Natural killer cell (primary cell): ENCODE results near the gene MFAP4. TPM values are rescaled to one million over a fixed set of nuclear protein-coding genes. Genes with fewer than 3 reads are reported as not detected.

Experiments
- ATAC-seq, 3 donors: fragments of 150-1000 bp in 2 of 3; fragments of 200-7000 bp in 1 of 3; cut with Tn5 transposase; 1 replicate in 1 of 3; 2 replicates in 2 of 3; pipeline ENCODE4 v1.10.0; 2021; ENCODE audit warnings: mild to moderate bottlenecking in 2 of 3, moderate library complexity in 2 of 3
- DNase-seq, 2 donors: peaks; one replicate each; pipeline versions ENCODE4 v3.0.0 to v3.0.0-alpha.2; 2013 to 2021; ENCODE audit warnings: mixed read lengths in 1 of 2
- H3K27ac ChIP-seq: one replicate; pipeline ENCODE4 v1.5.1; 2013; ENCODE audit warnings: mild to moderate bottlenecking, low read length
- H3K27me3 ChIP-seq: one replicate; pipeline ENCODE4 v1.6.1; 2013; ENCODE audit warnings: low read length; ENCODE audit not compliant: control insufficient read depth, insufficient read depth
- H3K36me3 ChIP-seq: one replicate; pipeline ENCODE4 v1.6.1; 2013; ENCODE audit warnings: low read length; ENCODE audit not compliant: control insufficient read depth, insufficient read depth
- H3K4me1 ChIP-seq: one replicate; pipeline ENCODE4 v1.6.1; 2013; ENCODE audit warnings: low read length; ENCODE audit not compliant: control insufficient read depth, insufficient read depth
- H3K4me3 ChIP-seq: one replicate; pipeline ENCODE4 v1.5.1; 2013; ENCODE audit warnings: low read length
- H3K9me3 ChIP-seq: one replicate; pipeline ENCODE4 v1.6.1; 2013; ENCODE audit warnings: low read length; ENCODE audit not compliant: control insufficient read depth, insufficient read depth
- H3K27ac Mint-ChIP-seq, 2 donors: one replicate each; pipeline ENCODE4 v1.8.0; 2022; ENCODE audit warnings: mild to moderate bottlenecking in 2 of 2, mixed read lengths in 2 of 2, moderate library complexity in 1 of 2
- H3K27me3 Mint-ChIP-seq, 2 donors: one replicate each; pipeline ENCODE4 v1.8.0; 2022; ENCODE audit warnings: low read depth in 2 of 2, mixed read lengths in 2 of 2
- H3K36me3 Mint-ChIP-seq: one replicate; pipeline ENCODE4 v1.8.0; 2022; ENCODE audit warnings: mixed read lengths
- H3K4me1 Mint-ChIP-seq, 2 donors: one replicate each; pipeline ENCODE4 v1.8.0; 2022; ENCODE audit warnings: mixed read lengths in 2 of 2
- H3K4me3 Mint-ChIP-seq: one replicate; pipeline ENCODE4 v1.8.0; 2022; ENCODE audit warnings: mild to moderate bottlenecking, moderate library complexity, mixed read lengths
- H3K9me3 Mint-ChIP-seq, 2 donors: one replicate each; pipeline ENCODE4 v1.8.0; 2022; ENCODE audit warnings: mixed read lengths in 2 of 2
- WGBS: methylation state at CpG from one replicate; pipeline ENCODE4 v1.1.7; 2013; ENCODE audit warnings: missing lambda C conversion rate; ENCODE audit not compliant: insufficient coverage; 5-methylcytosine and 5-hydroxymethylcytosine counted together
- intact Hi-C: fragments of 100-400 bp; cut with micrococcal nuclease; formaldehyde crosslinking; loops from one replicate; pipeline ENCODE4 v1.14.2; 2022
- total RNA-seq, 4 donors: library from RNA; stranded (reverse); fragments of 120-200 nt in 1 of 4; gene quantifications; one replicate each; pipeline versions ENCODE4 v1.2.3 to v1.2.4, GENCODE V29; 2013 to 2022
- TF ChIP-seq, protein P1 (sequence below): fragments of 200-600 bp; IDR thresholded peaks from one replicate; pipeline ENCODE4 v1.8.0; 2022; ENCODE audit warnings: antibody characterized with exemption

MFAP4 gene
- total RNA-seq, 3 donors from 2014 or later (not counting 1 experiment from before 2014, with no cell fraction given), result not detected

GRCh38 chr17:19348081-19348650 is 38.8 kb downstream of the MFAP4 start:
- Mint-ChIP-seq H3K4me3 (no peak overlapping the region), H3K27ac (no peak overlapping the region), H3K9me3 (no peaks in the 10 kb centered on the region), H3K36me3 (no peaks in the 10 kb centered on the region), H3K27me3 (no peaks in the 10 kb centered on the region), H3K4me1 (no peaks in the 10 kb centered on the region)
- intact Hi-C loops, result no loop called here
- Histone ChIP-seq H3K9me3 (no peaks in the 10 kb centered on the region), H3K4me1 (no peaks in the 10 kb centered on the region), H3K36me3 (no peaks in the 10 kb centered on the region), H3K4me3 (no peak overlapping the region), H3K27ac (no peak overlapping the region), H3K27me3 (no peaks in the 10 kb centered on the region)
- no peak for ATAC-seq
- WGBS, result 90% methylated on average over 7 of the region's 9 CpGs
- TF ChIP-seq, protein P1, sequence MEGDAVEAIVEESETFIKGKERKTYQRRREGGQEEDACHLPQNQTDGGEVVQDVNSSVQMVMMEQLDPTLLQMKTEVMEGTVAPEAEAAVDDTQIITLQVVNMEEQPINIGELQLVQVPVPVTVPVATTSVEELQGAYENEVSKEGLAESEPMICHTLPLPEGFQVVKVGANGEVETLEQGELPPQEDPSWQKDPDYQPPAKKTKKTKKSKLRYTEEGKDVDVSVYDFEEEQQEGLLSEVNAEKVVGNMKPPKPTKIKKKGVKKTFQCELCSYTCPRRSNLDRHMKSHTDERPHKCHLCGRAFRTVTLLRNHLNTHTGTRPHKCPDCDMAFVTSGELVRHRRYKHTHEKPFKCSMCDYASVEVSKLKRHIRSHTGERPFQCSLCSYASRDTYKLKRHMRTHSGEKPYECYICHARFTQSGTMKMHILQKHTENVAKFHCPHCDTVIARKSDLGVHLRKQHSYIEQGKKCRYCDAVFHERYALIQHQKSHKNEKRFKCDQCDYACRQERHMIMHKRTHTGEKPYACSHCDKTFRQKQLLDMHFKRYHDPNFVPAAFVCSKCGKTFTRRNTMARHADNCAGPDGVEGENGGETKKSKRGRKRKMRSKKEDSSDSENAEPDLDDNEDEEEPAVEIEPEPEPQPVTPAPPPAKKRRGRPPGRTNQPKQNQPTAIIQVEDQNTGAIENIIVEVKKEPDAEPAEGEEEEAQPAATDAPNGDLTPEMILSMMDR, result no peak
- no peak for DNase-seq

DNA sequence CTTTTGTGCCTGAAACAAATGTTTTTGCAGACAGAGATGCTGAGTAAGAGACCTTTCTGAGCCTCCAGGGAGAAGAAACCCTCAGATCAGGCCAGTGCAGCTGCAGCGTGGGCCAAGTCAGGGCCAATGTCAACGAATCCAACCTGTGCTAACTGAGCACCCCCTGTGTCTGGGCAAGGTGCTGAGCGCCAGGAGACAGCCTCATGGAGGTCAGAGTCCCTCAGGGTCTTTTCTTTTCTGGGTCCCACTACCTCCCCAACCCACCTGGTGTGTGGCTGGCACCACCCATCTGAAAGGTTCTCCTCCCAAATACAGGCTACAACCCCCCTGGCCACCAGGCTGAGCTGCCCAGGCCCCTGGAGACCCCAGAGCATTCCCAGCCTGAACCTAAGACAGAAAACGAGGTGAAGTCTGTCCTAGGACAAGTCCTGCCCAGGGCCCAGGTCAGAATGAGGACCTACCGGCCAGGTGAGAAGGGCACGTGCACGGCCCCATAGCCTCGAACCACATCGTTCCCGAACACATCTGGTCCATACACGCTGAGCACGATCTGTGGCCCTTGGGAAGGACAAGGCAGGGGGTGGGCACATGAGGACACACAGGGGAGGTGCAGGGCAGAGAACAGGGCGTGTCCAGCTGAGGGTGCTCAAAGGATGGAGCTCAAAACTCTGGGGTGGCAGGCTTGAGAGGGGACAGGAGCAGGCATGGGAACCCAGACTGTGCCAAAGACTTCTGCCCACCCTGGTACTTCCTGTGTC is 39.5 kb downstream of the MFAP4 start:
- no peak for DNase-seq
- intact Hi-C loops, result no loop called here
- 85% methylated on average over 13 of the region's 13 CpGs for WGBS

GRCh38 chr17:19346351-19347255 is 40.4 kb downstream of the MFAP4 start:
- intact Hi-C loops, result no loop called here
- Histone ChIP-seq H3K36me3 (no peaks in the 10 kb centered on the region), H3K4me1 (no peaks in the 10 kb centered on the region), H3K4me3 (no peak overlapping the region), H3K27ac (no peak overlapping the region), H3K9me3 (no peaks in the 10 kb centered on the region), H3K27me3 (no peaks in the 10 kb centered on the region)
- Mint-ChIP-seq H3K27ac (no peak overlapping the region), H3K36me3 (no peaks in the 10 kb centered on the region), H3K4me3 (no peak overlapping the region), H3K9me3 (no peaks in the 10 kb centered on the region), H3K4me1 (no peaks in the 10 kb centered on the region), H3K27me3 (peaks cover 0 to 3% of the 10 kb centered on the region in 2 donors)
- no peak for ATAC-seq
- TF ChIP-seq, protein P1, result no peak
- no peak for DNase-seq
- 82% methylated on average over 19 of the region's 19 CpGs for WGBS

More for the DNA sequence above, 39.5 kb downstream of the MFAP4 start:
- ATAC-seq, result no peak
- no peaks in the 10 kb centered on the region for H3K4me1 ChIP-seq
- H3K36me3 Mint-ChIP-seq, result no peaks in the 10 kb centered on the region
- no peaks in the 10 kb centered on the region for H3K9me3 Mint-ChIP-seq
- no peaks in the 10 kb centered on the region for H3K4me1 Mint-ChIP-seq
- H3K27me3 Mint-ChIP-seq, result no peaks in the 10 kb centered on the region
- TF ChIP-seq, protein P1, result no peak
- no peaks in the 10 kb centered on the region for H3K9me3 ChIP-seq
- no peaks in the 10 kb centered on the region for H3K27me3 ChIP-seq
- no peaks in the 10 kb centered on the region for H3K36me3 ChIP-seq
- no peak overlapping the region for H3K27ac Mint-ChIP-seq
- no peak overlapping the region for H3K4me3 Mint-ChIP-seq
- H3K4me3 ChIP-seq, result no peak overlapping the region
- no peak overlapping the region for H3K27ac ChIP-seq
